ENCODE measurements around the gene TMEM116. TPM values are rescaled to one million over a fixed set of nuclear protein-coding genes. Genes with fewer than 3 reads are reported as not detected.
"Not testable (repeated sequence)": the region's sequence is repeated elsewhere in the genome, so short reads cannot be mapped to it uniquely, and the experiment has no call there.

The TMEM116 gene
- 8.2 and 10.7 TPM in 2 replicates for total RNA-seq

GRCh38 chr12:112012775-112013600 is at the start of gene TMEM116, which contains the start of gene ERP29:
Gene TMEM116 (minus strand): TSS chr12:112013165. CDS start chr12:112005270, 7,895 bp downstream.
Gene ERP29 (plus strand): TSS chr12:112013426. CDS start chr12:112013466, 40 bp downstream.
- no peaks in the 10 kb centered on the region for H3K27me3 ChIP-seq (ENCODE audit: control insufficient read depth, insufficient read depth, low read length)
- peak; percentile 54 for TF ChIP-seq CTCF (IDR thresholded peaks at IDR 0.05; ENCODE audit: insufficient read depth, low read length, poor library complexity, severe bottlenecking)
- peak; percentile 81 for DNase-seq (ENCODE audit: low read depth)
- peak within 1 kb of the TSS; percentile 84 for H3K4me3 ChIP-seq (ENCODE audit: low read depth, low read length)
- H3K36me3 ChIP-seq (ENCODE audit: control insufficient read depth, insufficient read depth, low read length), result no peaks in the 10 kb centered on the region

- H3K27me3 ChIP-seq (ENCODE audit: control insufficient read depth, insufficient read depth, low read length), result no peaks in the 10 kb centered on the region
- no peak overlapping the region for H3K4me3 ChIP-seq (ENCODE audit: low read depth, low read length)
- H3K36me3 ChIP-seq (ENCODE audit: control insufficient read depth, insufficient read depth, low read length), result no peaks in the 10 kb centered on the region
- TF ChIP-seq CTCF (IDR thresholded peaks at IDR 0.05; ENCODE audit: insufficient read depth, low read length, poor library complexity, severe bottlenecking), result no peak
- DNase-seq (ENCODE audit: low read depth), result no peak
Measured at GRCh38 chr12:112061137-112061536, 48.2 kb upstream of the TMEM116 start.

GRCh38 chr12:112049351-112049750 is 36.4 kb upstream of the TMEM116 start:
- DNase-seq (ENCODE audit: low read depth), result no peak
- TF ChIP-seq CTCF (IDR thresholded peaks at IDR 0.05; ENCODE audit: insufficient read depth, low read length, poor library complexity, severe bottlenecking), result no peak
- Histone ChIP-seq H3K4me3 (ENCODE audit: low read depth, low read length) (no peak overlapping the region), H3K36me3 (ENCODE audit: control insufficient read depth, insufficient read depth, low read length) (peaks cover 3% of the 10 kb centered on the region), H3K27me3 (ENCODE audit: control insufficient read depth, insufficient read depth, low read length) (no peaks in the 10 kb centered on the region)

- no peaks in the 10 kb centered on the region for H3K27me3 ChIP-seq (ENCODE audit: control insufficient read depth, insufficient read depth, low read length)
- H3K4me3 ChIP-seq (ENCODE audit: low read depth, low read length), result no peak overlapping the region
- no peak for TF ChIP-seq CTCF (IDR thresholded peaks at IDR 0.05; ENCODE audit: insufficient read depth, low read length, poor library complexity, severe bottlenecking)
- H3K36me3 ChIP-seq (ENCODE audit: control insufficient read depth, insufficient read depth, low read length), result peaks cover 3% of the 10 kb centered on the region
- no peak for DNase-seq (ENCODE audit: low read depth)
Measured at GRCh38 chr12:112046003-112046402, 33.0 kb upstream of the TMEM116 start.

- H3K36me3 ChIP-seq (ENCODE audit: control insufficient read depth, insufficient read depth, low read length); H3K4me3 ChIP-seq (ENCODE audit: low read depth, low read length); H3K27me3 ChIP-seq (ENCODE audit: control insufficient read depth, insufficient read depth, low read length); DNase-seq (ENCODE audit: low read depth): not testable (repeated sequence)
Measured at GRCh38 chr12:112036614-112037013, 23.6 kb upstream of the TMEM116 start.

- no peak for DNase-seq (ENCODE audit: low read depth)
- TF ChIP-seq CTCF (IDR thresholded peaks at IDR 0.05; ENCODE audit: insufficient read depth, low read length, poor library complexity, severe bottlenecking), result no peak
- Histone ChIP-seq H3K4me3 (ENCODE audit: low read depth, low read length) (no peak overlapping the region), H3K36me3 (ENCODE audit: control insufficient read depth, insufficient read depth, low read length) (no peaks in the 10 kb centered on the region), H3K27me3 (ENCODE audit: control insufficient read depth, insufficient read depth, low read length) (no peaks in the 10 kb centered on the region)
Measured at GRCh38 chr12:112035219-112035785, 22.3 kb upstream of the TMEM116 start.

Data from kidney epithelial cell (primary cell).